ENCODE data around the gene MIGA1.

GRCh38 chr1:77926561-77927357, 147.3 kb downstream of the MIGA1 start:
- TF ChIP-seq POLR2A (IDR thresholded peaks at IDR 0.05; ENCODE audit: low read depth, low read length) (no peak), POLR2AphosphoS5 (IDR thresholded peaks at IDR 0.05; ENCODE audit: low read depth, low read length) (no peak)
